Kidney epithelial cell (primary cell): Measurements from ENCODE around the gene HRH2. TPM values are rescaled to one million over a fixed set of nuclear protein-coding genes. Genes with fewer than 3 reads are reported as not detected.
"Not testable (repeated sequence)": the region's sequence is repeated elsewhere in the genome, so short reads cannot be mapped to it uniquely, and the experiment has no call there.

Source experiments
- DNase-seq: peaks from one replicate; pipeline ENCODE4 v3.0.0-alpha.2; 2010; ENCODE audit warnings: low read depth
- H3K27me3 ChIP-seq: 2 replicates; pipeline ENCODE4 v1.6.0; 2011; ENCODE audit warnings: low read length; ENCODE audit not compliant: control insufficient read depth, insufficient read depth
- H3K36me3 ChIP-seq: 2 replicates; pipeline ENCODE4 v1.5.1; 2011; ENCODE audit warnings: low read length; ENCODE audit not compliant: control insufficient read depth, insufficient read depth
- H3K4me3 ChIP-seq: 2 replicates; pipeline ENCODE4 v1.5.1; 2011; ENCODE audit warnings: low read depth, mild to moderate bottlenecking, control low read depth, low read length
- CTCF ChIP-seq: IDR thresholded peaks from 2 replicates; pipeline ENCODE4 v1.5.1; 2011; ENCODE audit warnings: mild to moderate bottlenecking, moderate library complexity, low read length, control low read depth, inconsistent platforms; ENCODE audit not compliant: insufficient read depth, poor library complexity, severe bottlenecking
- total RNA-seq: library from RNA; depleted of rRNA; stranded (reverse); fragments of >200 nt; gene quantifications from 2 replicates; pipeline ENCODE4 v1.2.3, GENCODE V29; 2015

Gene HRH2
- total RNA-seq, 1 donor from 2014 or later, result 2.7 TPM

- no peaks in the 10 kb centered on the region for H3K27me3 ChIP-seq
- no peak for DNase-seq
- no peak for TF ChIP-seq CTCF
- no peak overlapping the region for H3K4me3 ChIP-seq
- no peaks in the 10 kb centered on the region for H3K36me3 ChIP-seq
These were observed 60.0 kb downstream of the HRH2 start for GRCh38 chr5:175717837-175718236.

DNA sequence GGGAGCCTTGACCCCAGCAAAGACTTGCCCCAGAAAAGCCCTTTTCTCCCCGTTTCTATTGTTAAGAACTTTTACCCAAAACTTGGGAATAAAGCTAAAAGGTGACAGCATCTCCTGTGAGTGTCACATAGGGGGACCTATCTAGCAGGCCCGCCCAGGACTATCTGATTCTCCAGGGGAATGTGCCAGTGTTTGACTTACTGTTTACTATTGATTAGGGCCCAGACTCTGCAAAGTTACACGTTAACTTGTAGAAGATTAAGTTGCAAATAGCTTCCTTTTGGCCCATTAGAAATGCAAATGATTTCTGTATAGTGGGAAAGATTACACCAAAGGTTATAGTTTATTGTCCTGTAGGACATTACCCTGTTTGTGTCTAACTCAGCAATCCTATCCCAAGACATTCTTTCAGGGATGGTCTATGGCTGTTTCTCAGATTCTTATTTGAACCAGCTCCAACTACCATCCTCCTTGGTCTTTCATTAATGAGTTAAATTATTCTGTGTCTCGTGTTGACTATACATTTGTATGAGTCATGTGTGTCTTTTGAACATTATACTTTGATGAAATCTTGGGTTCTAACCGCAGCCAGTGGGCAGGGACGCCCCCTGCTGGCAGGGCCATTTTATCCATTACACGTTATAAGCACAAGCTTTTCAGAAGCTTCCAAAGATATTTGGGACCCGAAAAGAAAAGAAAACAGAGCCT, 60.7 kb downstream of the HRH2 start:
- no peaks in the 10 kb centered on the region for H3K27me3 ChIP-seq

GRCh38 chr5:175719109-175719432, 61.2 kb downstream of the HRH2 start:
- not testable (repeated sequence) for H3K36me3 ChIP-seq, H3K4me3 ChIP-seq, DNase-seq, H3K27me3 ChIP-seq

More for the DNA sequence above, 60.7 kb downstream of the HRH2 start:
- no peak overlapping the region for H3K4me3 ChIP-seq
- TF ChIP-seq CTCF, result peak; percentile 53
- no peak for DNase-seq
- H3K36me3 ChIP-seq, result no peaks in the 10 kb centered on the region

DNA sequence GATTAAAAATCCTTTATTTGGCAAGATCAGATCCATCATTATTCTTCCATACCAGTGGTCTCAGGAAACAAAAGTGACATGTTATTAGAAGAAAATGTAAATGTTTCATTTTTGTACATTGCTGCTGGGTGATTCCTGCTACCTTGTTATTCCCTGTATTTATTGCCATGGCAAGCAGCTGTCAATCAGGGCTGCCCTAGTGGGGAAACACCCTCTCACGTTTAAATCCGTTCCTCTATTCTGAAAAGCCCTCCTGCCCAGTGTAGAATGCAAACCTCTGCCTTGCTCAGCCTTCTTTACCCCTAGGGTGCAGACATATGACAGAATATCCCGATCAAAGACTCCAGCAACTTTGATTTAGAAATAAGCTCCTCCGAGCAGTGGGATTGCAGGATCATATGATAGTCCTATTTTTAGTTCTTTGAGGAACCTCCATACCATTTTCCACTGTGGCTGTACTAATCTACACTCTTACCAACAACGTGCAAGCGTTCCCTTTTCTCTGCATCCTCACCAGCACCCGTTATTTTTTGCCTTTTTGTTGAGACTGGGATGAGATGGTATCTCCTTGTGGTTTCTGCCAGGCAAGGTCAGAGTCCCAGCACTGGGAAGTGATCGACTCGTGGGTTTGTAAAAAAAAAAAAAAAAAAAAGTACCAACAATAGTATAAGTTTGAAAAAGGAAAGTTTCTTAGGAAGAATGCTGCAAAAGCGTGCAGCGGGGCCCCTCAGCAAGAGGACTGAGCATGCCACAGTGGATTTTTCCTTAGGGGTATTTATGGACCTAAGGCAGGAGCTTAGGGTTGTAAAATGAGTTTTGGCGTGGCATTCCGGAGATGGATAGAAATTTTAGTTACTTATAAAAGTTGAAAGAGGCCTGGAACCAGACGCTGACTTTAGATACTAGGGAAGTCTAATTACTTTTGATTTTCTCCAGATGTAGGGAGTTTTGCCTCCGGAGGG, 66.7 kb downstream of the HRH2 start:
- peaks cover 4% of the 10 kb centered on the region for H3K27me3 ChIP-seq
- no peak for DNase-seq
- H3K4me3 ChIP-seq, result no peak overlapping the region
- TF ChIP-seq CTCF, result no peak
- no peaks in the 10 kb centered on the region for H3K36me3 ChIP-seq

- no peaks in the 10 kb centered on the region for H3K36me3 ChIP-seq
- H3K4me3 ChIP-seq, result no peak overlapping the region
- H3K27me3 ChIP-seq, result peaks cover 4% of the 10 kb centered on the region
- DNase-seq, result no peak
- no peak for TF ChIP-seq CTCF
These were observed 70.4 kb downstream of the HRH2 start for GRCh38 chr5:175728316-175728715.
